AG09309 (cell line): Measurements from ENCODE around the gene MTX2.

Source experiments
- DNase-seq: peaks from one replicate; pipeline ENCODE4 v3.0.0-alpha.2; 2010; ENCODE audit warnings: low read depth
- H3K4me3 ChIP-seq: 2 replicates; pipeline ENCODE4 v1.5.1; 2011; ENCODE audit warnings: mild to moderate bottlenecking, low read depth, low read length, moderate library complexity; ENCODE audit not compliant: control insufficient read depth
- CTCF ChIP-seq: IDR thresholded peaks from 2 replicates; pipeline ENCODE4 v1.5.1; 2011; ENCODE audit warnings: mild to moderate bottlenecking, low read depth, low read length, inconsistent platforms; ENCODE audit not compliant: insufficient read depth, control insufficient read depth; ENCODE audit errors: missing control alignments

MTX2 gene

DNA sequence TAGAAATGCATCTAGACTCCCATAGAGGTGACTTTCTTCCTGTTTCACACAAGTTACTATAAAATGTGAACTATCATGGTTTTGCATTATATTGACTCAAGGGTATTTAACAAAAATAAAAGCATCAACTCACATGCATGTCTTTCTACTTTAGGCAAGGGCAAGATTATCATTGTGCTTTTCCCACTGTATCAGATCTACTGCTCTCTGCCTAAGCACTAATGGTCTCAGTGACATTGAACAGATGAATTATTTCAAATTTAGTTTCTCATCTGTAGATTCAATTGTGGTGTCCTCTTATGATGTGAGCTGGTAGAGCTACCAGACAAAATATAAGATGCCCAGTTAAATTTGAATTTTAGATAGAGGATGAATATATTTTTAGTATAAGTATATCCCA lies 113.9 kb downstream of the MTX2 start:
- H3K4me3 ChIP-seq = no peak overlapping the region
- no peak for TF ChIP-seq CTCF
- DNase-seq = no peak

GRCh38 chr2:176383836-176384442 lies 114.7 kb downstream of the MTX2 start:
- DNase-seq = no peak
- TF ChIP-seq CTCF = no peak
- H3K4me3 ChIP-seq = no peak overlapping the region

DNA sequence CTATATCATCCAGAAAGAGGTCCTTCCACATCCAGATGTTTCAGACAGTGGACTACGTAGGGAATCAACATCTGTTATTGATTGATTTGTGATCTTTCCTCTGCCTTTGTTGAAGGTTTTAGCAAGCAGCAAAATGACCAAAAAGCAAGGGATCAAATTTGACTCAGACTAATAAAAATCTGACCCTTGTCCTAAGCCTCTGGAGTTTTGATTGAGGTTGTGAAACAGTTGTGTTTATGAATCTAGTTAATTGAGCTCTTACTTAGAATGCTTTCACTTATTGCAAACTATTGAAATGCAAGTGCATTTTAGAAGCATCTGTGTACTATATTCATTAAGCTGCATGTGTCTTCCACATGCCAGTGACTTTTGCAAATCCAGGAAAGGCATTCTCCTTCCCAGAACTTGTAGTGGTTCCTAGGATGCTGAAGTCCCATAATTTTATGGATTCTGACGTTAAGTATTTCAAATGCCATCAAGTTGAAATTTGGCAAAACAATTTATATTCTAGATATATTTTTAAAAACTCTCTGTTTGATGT lies 116.0 kb downstream of the MTX2 start:
- no peak overlapping the region for H3K4me3 ChIP-seq
- no peak for DNase-seq
- no peak for TF ChIP-seq CTCF

DNA sequence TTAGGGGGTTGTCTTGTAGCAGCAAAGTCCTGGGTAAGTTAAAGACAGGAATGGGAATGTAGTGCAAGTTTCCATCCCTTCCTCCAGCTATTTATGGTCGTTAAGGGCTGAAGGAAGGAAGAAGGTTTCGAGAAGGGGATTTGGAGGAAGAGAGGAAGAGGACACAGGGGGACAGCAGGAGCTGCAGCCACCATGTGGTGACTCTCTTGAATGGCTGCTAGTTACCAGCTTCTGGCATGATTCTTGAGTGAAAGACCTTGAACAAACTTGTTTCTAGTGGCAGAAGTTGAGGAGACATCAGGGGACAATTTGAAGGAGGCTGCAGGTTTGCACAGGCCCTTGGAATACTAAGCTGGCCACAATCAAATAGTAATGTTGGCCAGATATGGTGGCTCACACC lies 116.6 kb downstream of the MTX2 start:
- H3K4me3 ChIP-seq = no peak overlapping the region
- no peak for DNase-seq
- no peak for TF ChIP-seq CTCF
